IgD-negative memory B cell (primary cell): ENCODE measurements around the gene NPIPB4. TPM values are rescaled to one million over a fixed set of nuclear protein-coding genes. Genes with fewer than 3 reads are reported as not detected.
"Not testable (repeated sequence)": the region's sequence is repeated elsewhere in the genome, so short reads cannot be mapped to it uniquely, and the experiment has no call there.

Experiments
- H3K27ac Mint-ChIP-seq, 3 donors: one replicate each; pipeline ENCODE4 v1.8.0; 2020 to 2022; ENCODE audit warnings: mild to moderate bottlenecking in 3 of 3, mixed read lengths in 3 of 3, moderate library complexity in 1 of 3
- H3K27me3 Mint-ChIP-seq: one replicate; pipeline ENCODE4 v1.8.0; 2021; ENCODE audit warnings: mixed read lengths
- H3K36me3 Mint-ChIP-seq: one replicate; pipeline ENCODE4 v1.8.0; 2020; ENCODE audit warnings: mild to moderate bottlenecking, mixed read lengths
- H3K4me1 Mint-ChIP-seq, 3 donors: one replicate each; pipeline ENCODE4 v1.8.0; 2020 to 2022; ENCODE audit warnings: mixed read lengths in 3 of 3, mild to moderate bottlenecking in 1 of 3
- H3K4me3 Mint-ChIP-seq, 4 donors: one replicate each; pipeline ENCODE4 v1.8.0; 2020 to 2022; ENCODE audit warnings: mild to moderate bottlenecking in 4 of 4, mixed read lengths in 4 of 4, moderate library complexity in 3 of 4
- H3K9me3 Mint-ChIP-seq, 3 donors: one replicate each; pipeline ENCODE4 v1.8.0; 2020 to 2021; ENCODE audit warnings: mixed read lengths in 3 of 3, mild to moderate bottlenecking in 1 of 3
- polyA plus RNA-seq: library from polyadenylated mRNA; unstranded; fragments of 300-500 nt; fragmentation: Illumina TruSeq; gene quantifications from one replicate; pipeline ENCODE4 v1.2.3, GENCODE V29; 2021

The NPIPB4 gene
- polyA plus RNA-seq: 14.0 TPM

GRCh38 chr16:21857656-21858055 lies at the start of gene NPIPB4:
NPIPB4 (minus strand) TSS chr16:21857756; CDS start chr16:21857378, 378 bp downstream.
- H3K27me3 Mint-ChIP-seq, H3K4me1 Mint-ChIP-seq, H3K36me3 Mint-ChIP-seq, H3K27ac Mint-ChIP-seq, H3K4me3 Mint-ChIP-seq, H3K9me3 Mint-ChIP-seq: not testable (repeated sequence)

- not testable (repeated sequence) for H3K4me1 Mint-ChIP-seq, H3K36me3 Mint-ChIP-seq, H3K27me3 Mint-ChIP-seq, H3K4me3 Mint-ChIP-seq, H3K27ac Mint-ChIP-seq, H3K9me3 Mint-ChIP-seq
Measured at GRCh38 chr16:21898998-21899397, 41.4 kb upstream of the NPIPB4 start.

GRCh38 chr16:21881988-21882387 lies 24.4 kb upstream of the NPIPB4 start:
- not testable (repeated sequence) for H3K4me1 Mint-ChIP-seq, H3K9me3 Mint-ChIP-seq, H3K36me3 Mint-ChIP-seq, H3K27me3 Mint-ChIP-seq, H3K27ac Mint-ChIP-seq, H3K4me3 Mint-ChIP-seq

DNA sequence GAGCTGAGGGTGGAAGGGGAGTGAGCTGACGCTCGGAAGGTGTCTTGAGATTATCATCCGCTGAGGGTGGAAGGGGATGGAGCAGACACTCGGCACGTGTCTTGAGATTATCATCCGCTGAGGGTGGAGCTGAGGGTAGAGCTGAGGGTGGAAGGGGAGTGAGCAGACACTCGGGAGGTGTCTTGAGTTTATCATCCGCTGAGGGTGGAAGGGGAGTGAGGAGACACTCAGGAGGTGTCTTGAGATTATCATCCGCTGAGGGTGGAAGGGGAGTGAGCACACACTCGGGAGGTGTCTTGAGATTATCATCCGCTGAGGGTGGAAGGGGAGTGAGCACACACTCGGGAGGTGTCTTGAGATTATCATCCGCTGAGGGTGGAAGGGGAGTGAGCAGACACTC lies 20.4 kb downstream of the NPIPB4 start:
- not testable (repeated sequence) for H3K27ac Mint-ChIP-seq, H3K27me3 Mint-ChIP-seq, H3K9me3 Mint-ChIP-seq, H3K36me3 Mint-ChIP-seq, H3K4me1 Mint-ChIP-seq
- H3K4me3 Mint-ChIP-seq: peak overlapping the region in 1 of 4 donors; percentile 86

GRCh38 chr16:21836334-21836733 lies 21.2 kb downstream of the NPIPB4 start:
- not testable (repeated sequence) for H3K9me3 Mint-ChIP-seq, H3K36me3 Mint-ChIP-seq, H3K27me3 Mint-ChIP-seq, H3K27ac Mint-ChIP-seq, H3K4me1 Mint-ChIP-seq, H3K4me3 Mint-ChIP-seq

DNA sequence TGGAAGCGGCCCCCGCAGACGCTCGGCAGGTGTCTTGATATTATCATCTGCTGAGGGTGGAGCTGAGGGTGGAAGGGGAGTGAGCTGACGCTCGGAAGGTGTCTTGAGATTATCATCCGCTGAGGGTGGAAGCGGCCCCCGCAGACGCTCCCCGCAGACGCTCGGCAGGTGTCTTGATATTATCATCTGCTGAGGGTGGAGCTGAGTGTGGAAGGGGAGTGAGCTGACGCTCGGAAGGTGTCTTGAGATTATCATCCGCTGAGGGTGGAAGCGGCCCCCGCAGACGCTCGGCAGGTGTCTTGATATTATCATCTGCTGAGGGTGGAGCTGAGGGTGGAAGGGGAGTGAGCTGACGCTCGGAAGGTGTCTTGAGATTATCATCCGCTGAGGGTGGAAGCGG lies 21.8 kb downstream of the NPIPB4 start:
- H3K27me3 Mint-ChIP-seq, H3K27ac Mint-ChIP-seq, H3K9me3 Mint-ChIP-seq, H3K4me1 Mint-ChIP-seq, H3K4me3 Mint-ChIP-seq, H3K36me3 Mint-ChIP-seq: not testable (repeated sequence)

DNA sequence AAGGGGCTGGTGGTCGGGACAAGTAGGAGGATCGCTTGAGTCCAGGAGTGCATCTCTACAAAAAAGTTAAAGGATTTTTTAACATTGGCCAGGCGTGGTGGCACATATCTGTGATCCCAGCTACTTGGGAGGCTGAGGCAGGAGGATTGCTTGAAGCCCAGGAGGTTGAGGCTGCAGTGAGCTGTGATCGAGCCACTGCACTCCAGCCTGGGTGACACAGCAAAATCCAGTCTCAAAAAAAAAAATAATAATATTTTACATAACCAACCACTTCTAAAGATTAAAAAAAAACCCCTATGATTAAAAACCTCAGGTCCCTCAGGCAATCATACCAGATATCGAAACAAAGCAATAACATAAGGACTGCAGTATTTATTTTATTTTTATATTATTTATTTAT lies 23.3 kb downstream of the NPIPB4 start:
- H3K4me3 Mint-ChIP-seq, H3K4me1 Mint-ChIP-seq, H3K27me3 Mint-ChIP-seq, H3K27ac Mint-ChIP-seq, H3K36me3 Mint-ChIP-seq, H3K9me3 Mint-ChIP-seq: not testable (repeated sequence)

DNA sequence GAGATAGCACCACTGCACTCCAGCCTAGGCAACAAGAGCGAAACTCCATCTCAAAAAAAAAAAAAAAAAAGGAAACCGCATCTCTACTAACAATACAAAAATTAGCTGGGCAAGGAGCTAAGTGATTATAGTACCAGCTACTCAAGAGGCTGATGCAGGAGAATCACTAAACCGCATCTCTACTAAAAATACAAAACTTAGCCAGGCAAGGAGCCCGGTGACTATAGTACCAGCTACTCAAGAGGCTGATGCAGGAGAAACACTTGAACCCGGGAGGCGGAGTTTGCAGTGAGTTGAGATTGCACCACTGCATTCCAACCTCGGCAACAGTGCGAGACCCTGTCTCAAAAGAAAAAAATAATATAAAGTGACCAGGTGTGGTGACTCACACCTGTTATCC lies 27.6 kb downstream of the NPIPB4 start:
- not testable (repeated sequence) for H3K9me3 Mint-ChIP-seq, H3K36me3 Mint-ChIP-seq, H3K27ac Mint-ChIP-seq, H3K4me1 Mint-ChIP-seq, H3K27me3 Mint-ChIP-seq, H3K4me3 Mint-ChIP-seq

GRCh38 chr16:21826067-21826706 lies 31.4 kb downstream of the NPIPB4 start:
- H3K4me1 Mint-ChIP-seq, H3K36me3 Mint-ChIP-seq, H3K27me3 Mint-ChIP-seq, H3K4me3 Mint-ChIP-seq, H3K27ac Mint-ChIP-seq, H3K9me3 Mint-ChIP-seq: not testable (repeated sequence)

DNA sequence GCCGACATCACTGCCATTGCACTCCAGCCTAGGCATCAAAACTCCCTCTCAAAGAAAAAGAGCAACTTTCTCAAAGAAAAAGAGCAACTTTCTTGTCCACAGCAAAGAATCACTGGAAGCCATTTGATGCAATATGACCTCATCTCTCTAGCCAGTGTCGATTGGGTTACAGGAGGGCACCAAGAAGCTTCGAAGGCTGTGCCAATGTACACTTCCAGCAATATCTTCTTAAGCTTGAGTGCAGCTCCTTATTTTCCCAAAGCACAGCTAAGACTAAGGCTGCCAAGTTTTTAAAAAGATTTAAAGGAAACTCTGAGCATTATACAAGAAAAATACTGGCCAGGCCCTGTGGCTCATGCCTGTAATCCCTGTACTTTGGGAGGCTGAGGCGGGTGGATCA lies 32.0 kb downstream of the NPIPB4 start:
- H3K9me3 Mint-ChIP-seq, H3K27ac Mint-ChIP-seq: not testable (repeated sequence)

DNA sequence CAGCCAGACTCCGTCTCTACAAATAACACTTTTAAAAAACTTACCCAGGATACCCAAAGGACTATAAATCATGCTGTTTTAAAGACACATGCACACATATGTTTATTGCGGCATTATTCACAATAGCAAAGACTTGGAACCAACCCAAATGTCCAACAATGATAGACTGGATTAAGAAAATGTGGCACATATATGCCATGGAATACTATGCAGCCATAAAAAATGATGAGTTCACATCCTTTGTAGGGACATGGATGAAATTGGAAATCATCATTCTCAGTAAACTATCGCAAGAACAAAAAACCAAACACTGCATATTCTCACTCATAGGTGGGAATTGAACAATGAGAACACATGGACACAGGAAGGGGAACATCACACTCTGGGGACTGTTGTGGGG lies 34.3 kb downstream of the NPIPB4 start:
- peaks cover 8 to 13% (median 10%) of the 10 kb centered on the region in 3 donors for H3K4me1 Mint-ChIP-seq
- not testable (repeated sequence) for H3K27ac Mint-ChIP-seq, H3K36me3 Mint-ChIP-seq, H3K9me3 Mint-ChIP-seq, H3K4me3 Mint-ChIP-seq, H3K27me3 Mint-ChIP-seq

More for the DNA sequence above, 32.0 kb downstream of the NPIPB4 start:
- H3K4me1 Mint-ChIP-seq, H3K27me3 Mint-ChIP-seq, H3K4me3 Mint-ChIP-seq, H3K36me3 Mint-ChIP-seq: not testable (repeated sequence)

DNA sequence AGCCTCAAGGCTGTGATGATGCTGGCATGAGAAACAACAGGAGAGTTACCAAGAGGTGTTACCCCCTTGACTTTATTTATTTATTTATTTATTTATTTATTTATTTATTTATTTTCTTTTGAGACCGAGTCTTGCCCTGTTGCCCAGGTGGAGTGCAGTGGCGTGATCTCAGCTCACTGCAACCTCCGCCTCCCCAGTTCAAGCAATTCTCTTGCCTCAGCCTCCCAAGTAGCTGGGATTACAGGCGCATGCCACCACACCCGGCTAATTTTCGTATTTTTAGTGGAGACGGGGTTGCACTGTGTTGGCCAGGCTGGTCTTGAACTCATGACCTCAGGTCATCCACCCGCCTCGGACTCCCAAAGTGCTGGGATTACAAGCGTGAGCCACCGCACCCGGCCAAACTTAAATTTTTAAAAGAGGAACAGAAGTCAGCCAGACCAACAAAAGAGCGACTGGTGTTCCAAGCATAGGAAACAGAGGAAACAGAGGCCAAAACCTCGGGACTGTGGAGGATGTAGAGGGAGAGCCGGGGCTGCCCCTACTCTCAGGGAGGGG lies 36.6 kb downstream of the NPIPB4 start:
- H3K36me3 Mint-ChIP-seq, H3K27me3 Mint-ChIP-seq, H3K9me3 Mint-ChIP-seq: not testable (repeated sequence)
- H3K27ac Mint-ChIP-seq: peak overlapping the region; percentile 80 to 97 (median 95)
- peak overlapping the region; percentile 91 to 97 (median 95) for H3K4me3 Mint-ChIP-seq
- peaks cover 8 to 13% (median 10%) of the 10 kb centered on the region in 3 donors for H3K4me1 Mint-ChIP-seq

DNA sequence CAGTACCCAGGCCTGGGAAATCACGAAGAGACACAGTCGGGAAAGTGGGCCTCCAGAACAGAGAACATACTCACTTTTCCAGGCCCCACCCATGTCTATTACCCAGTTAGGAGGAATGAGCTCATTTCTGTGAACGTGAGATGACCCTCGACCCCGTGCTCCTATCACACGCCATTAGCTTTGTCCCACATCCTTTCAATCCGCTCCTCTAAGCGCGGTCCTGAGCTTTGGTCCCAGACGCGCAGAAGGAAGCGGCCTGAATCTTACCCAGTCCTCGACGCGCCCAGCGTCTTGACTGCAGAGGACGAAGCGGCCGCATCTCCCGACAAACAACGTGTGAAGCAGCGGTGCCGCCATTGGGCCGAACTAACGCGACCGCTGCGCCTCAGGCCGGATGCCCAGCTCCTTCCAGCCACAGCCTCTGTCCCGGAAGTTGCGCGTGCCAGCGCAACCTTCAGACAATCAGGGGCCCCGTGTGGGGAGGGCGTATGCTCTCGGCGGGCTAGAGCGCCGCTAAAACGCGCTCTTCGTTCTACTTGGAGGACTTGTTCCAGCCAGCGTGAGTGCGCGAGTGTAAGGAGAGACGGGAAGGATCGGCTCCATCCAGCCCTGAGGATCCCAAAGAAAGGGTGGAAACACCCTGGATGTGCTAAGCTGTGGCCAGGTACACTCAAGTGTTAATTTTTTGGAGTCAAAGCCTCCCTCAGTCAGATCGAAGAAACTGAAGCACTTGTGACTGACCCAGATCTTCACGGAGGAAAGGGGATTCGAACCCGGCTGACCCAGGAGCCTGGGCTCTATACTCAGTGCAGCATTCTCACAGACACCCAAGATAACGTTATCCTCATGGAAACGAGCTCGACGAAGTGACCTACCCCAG lies 37.3 kb downstream of the NPIPB4 start:
- Mint-ChIP-seq H3K27ac (peak overlapping the region; percentile 80 to 97 (median 95)), H3K4me3 (peak overlapping the region; percentile 91 to 97 (median 95)), H3K4me1 (peaks cover 8 to 13% (median 10%) of the 10 kb centered on the region in 3 donors)
- not testable (repeated sequence) for H3K27me3 Mint-ChIP-seq, H3K9me3 Mint-ChIP-seq, H3K36me3 Mint-ChIP-seq

- Mint-ChIP-seq H3K27ac (peak overlapping the region in 2 of 3 donors; percentile 31 to 45), H3K4me1 (peaks cover 8 to 13% (median 10%) of the 10 kb centered on the region in 3 donors), H3K4me3 (peak overlapping the region; percentile 91 to 97 (median 95))
- H3K27me3 Mint-ChIP-seq, H3K9me3 Mint-ChIP-seq, H3K36me3 Mint-ChIP-seq: not testable (repeated sequence)
Measured at GRCh38 chr16:21819617-21820016, 37.9 kb downstream of the NPIPB4 start.

DNA sequence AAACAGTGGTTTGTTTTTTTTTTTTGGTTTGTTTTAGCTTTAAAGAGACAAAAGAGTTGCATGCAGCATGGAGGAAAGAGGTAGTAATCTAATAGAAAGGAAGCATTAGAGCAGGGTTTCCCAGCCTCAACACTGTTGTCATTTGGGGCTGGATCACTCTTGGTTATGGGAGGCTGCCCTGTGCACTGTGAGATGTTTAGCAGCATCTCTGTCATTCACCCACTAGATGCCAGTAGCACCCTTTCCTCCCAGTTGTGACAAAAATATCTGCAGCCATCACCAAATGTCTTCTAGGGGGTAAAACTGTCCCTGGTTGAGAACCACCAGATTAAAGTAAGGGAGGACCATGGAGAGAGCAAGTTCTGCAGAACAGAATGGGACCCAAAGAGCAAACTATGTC lies 40.5 kb downstream of the NPIPB4 start:
- not testable (repeated sequence) for H3K9me3 Mint-ChIP-seq, H3K4me3 Mint-ChIP-seq, H3K27ac Mint-ChIP-seq, H3K27me3 Mint-ChIP-seq, H3K36me3 Mint-ChIP-seq
- H3K4me1 Mint-ChIP-seq: peaks cover 8 to 13% (median 10%) of the 10 kb centered on the region in 3 donors

GRCh38 chr16:21815694-21816093 lies 41.9 kb downstream of the NPIPB4 start:
- H3K27ac Mint-ChIP-seq, H3K4me3 Mint-ChIP-seq, H3K27me3 Mint-ChIP-seq, H3K9me3 Mint-ChIP-seq, H3K36me3 Mint-ChIP-seq: not testable (repeated sequence)
- H3K4me1 Mint-ChIP-seq: peaks cover 8 to 12% (median 10%) of the 10 kb centered on the region in 3 donors
